OCI-M2 (cell line): ENCODE measurements around the gene CYP4A22.
"Not testable (repeated sequence)": the region's sequence is repeated elsewhere in the genome, so short reads cannot be mapped to it uniquely, and the experiment has no call there.

Experiments
- DNase-seq: peaks from one replicate; lab custom pipeline; 2025; ENCODE audit not compliant: unreplicated experiment; lab: John Stamatoyannopoulos, UW

CYP4A22 gene

GRCh38 chr1:47184822-47185677 is 47.8 kb downstream of the CYP4A22 start:
- no peak for DNase-seq

- no peak for DNase-seq
Measured at GRCh38 chr1:47186267-47187185, 49.3 kb downstream of the CYP4A22 start.

GRCh38 chr1:47187231-47187925 is 50.1 kb downstream of the CYP4A22 start:
- no peak for DNase-seq

GRCh38 chr1:47187926-47188250 is 50.6 kb downstream of the CYP4A22 start:
- DNase-seq = no peak

- no peak for DNase-seq
Measured at GRCh38 chr1:47188791-47189785, 51.8 kb downstream of the CYP4A22 start.

- no peak for DNase-seq
Measured at GRCh38 chr1:47189844-47190508, 52.7 kb downstream of the CYP4A22 start, which contains the start of gene PDZK1IP1. TSS of gene PDZK1IP1 (minus strand) at chr1:47190036. CDS start at chr1:47189932, 104 bp downstream.

GRCh38 chr1:47190509-47190855 is 53.2 kb downstream of the CYP4A22 start:
- no peak for DNase-seq

- DNase-seq = no peak
Measured at GRCh38 chr1:47190857-47191256, 53.6 kb downstream of the CYP4A22 start.

GRCh38 chr1:47191940-47192457 is 54.8 kb downstream of the CYP4A22 start:
- no peak for DNase-seq

GRCh38 chr1:47192458-47193384 is 55.5 kb downstream of the CYP4A22 start:
- peak; percentile 39 for DNase-seq

GRCh38 chr1:47193496-47193895 is 56.3 kb downstream of the CYP4A22 start:
- not testable (repeated sequence) for DNase-seq

- DNase-seq = no peak
Measured at GRCh38 chr1:47194311-47194710, 57.1 kb downstream of the CYP4A22 start.

- DNase-seq = not testable (repeated sequence)
Measured at GRCh38 chr1:47195981-47196380, 58.7 kb downstream of the CYP4A22 start.

- no peak for DNase-seq
Measured at GRCh38 chr1:47196622-47197021, 59.4 kb downstream of the CYP4A22 start.

GRCh38 chr1:47198214-47198613 is 61.0 kb downstream of the CYP4A22 start:
- no peak for DNase-seq
